ENCODE results near the gene TUSC2. TPM values are rescaled to one million over a fixed set of nuclear protein-coding genes. Genes with fewer than 3 reads are reported as not detected.

The TUSC2 gene
- total and polyA plus RNA-seq, 5 donors from 2014 or later = 17.5 to 55.6 (median 45.9) TPM

DNA sequence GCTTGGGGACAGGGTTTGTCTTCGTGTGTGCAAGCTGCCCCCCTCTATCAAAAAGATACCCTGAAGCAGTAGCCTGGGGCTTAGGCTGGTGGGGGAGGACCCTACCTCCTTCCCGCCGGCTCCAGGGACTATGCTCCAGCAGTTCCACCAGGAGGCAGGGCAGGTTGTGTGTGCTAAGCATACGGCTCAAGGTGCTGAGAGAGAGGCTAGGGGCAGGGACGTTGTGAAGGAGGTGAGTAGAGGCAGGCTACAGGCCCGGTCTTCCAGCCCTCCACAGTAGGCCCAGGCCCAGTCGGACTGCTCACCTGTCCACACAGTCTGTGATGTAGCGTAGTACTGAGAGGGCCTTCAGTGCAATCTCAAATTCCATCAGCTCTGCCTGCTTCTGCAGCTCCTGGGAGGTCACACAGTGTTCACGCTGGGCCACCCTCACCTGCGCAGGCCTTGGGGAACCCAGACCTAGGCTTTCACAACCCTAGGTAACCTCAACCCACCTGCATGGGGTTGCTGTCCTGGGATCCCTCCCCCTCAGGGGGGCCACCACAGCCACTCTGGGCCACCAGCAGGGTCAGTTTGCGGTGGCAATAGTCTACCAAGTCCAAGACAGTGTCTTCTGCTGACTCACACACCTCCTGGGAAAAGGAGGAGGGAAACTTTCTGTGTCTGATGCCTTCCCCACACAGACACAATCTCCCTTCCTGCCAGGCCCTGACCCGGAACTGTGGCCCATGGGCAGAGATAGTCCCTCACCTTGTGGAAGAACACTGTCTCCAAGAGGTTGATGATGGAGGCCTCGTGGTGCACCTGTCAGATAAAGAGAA lies 15.0 kb upstream of the TUSC2 start:
- peak overlapping the region in 2 of 4 donors; percentile 92 to 94 for H3K4me3 Mint-ChIP-seq
- H3K9me3 ChIP-seq (ENCODE audit: control insufficient read depth in 2 of 2, low read length in 2 of 2) = no peaks in the 10 kb centered on the region
- H3K27me3 Mint-ChIP-seq = no peaks in the 10 kb centered on the region
- DNase-seq = no peak
- no peak overlapping the region for H3K27ac ChIP-seq (ENCODE audit: insufficient read depth, low read length, poor library complexity, severe bottlenecking)
- H3K36me3 ChIP-seq (ENCODE audit: control insufficient read depth, insufficient read depth, low read length) = peaks cover 4% of the 10 kb centered on the region
- H3K27me3 ChIP-seq (ENCODE audit: control insufficient read depth, insufficient read depth, low read length) = no peaks in the 10 kb centered on the region
- peaks cover 16 to 75% (median 36%) of the 10 kb centered on the region in 4 donors for H3K4me1 Mint-ChIP-seq
- no peak overlapping the region for H3K4me3 ChIP-seq (ENCODE audit: low read depth, low read length)
- H3K4me1 ChIP-seq (ENCODE audit: control insufficient read depth, insufficient read depth, low read length, poor library complexity, severe bottlenecking) = peaks cover 64% of the 10 kb centered on the region
- H3K9me3 Mint-ChIP-seq = peaks cover 0 to 2% (median 0%) of the 10 kb centered on the region in 7 donors
- H3K36me3 Mint-ChIP-seq = peaks cover 3% of the 10 kb centered on the region
- peak overlapping the region in 1 of 3 donors; percentile 89 for H3K27ac Mint-ChIP-seq
- no peak for ATAC-seq (ENCODE audit: low read depth in 2 of 2)

- no peak overlapping the region for H3K4me3 ChIP-seq (ENCODE audit: low read depth, low read length)
- DNase-seq = no peak
- H3K9me3 Mint-ChIP-seq = peaks cover 0 to 3% (median 0%) of the 10 kb centered on the region in 7 donors
- H3K4me1 Mint-ChIP-seq = peaks cover 12 to 73% (median 33%) of the 10 kb centered on the region in 4 donors
- no peaks in the 10 kb centered on the region for H3K27me3 ChIP-seq (ENCODE audit: control insufficient read depth, insufficient read depth, low read length)
- no peaks in the 10 kb centered on the region for H3K36me3 ChIP-seq (ENCODE audit: control insufficient read depth, insufficient read depth, low read length)
- H3K36me3 Mint-ChIP-seq = no peaks in the 10 kb centered on the region
- H3K4me1 ChIP-seq (ENCODE audit: control insufficient read depth, insufficient read depth, low read length, poor library complexity, severe bottlenecking) = peaks cover 66% of the 10 kb centered on the region
- peak overlapping the region in 2 of 3 donors; percentile 82 to 89 for H3K27ac Mint-ChIP-seq
- H3K9me3 ChIP-seq (ENCODE audit: control insufficient read depth in 2 of 2, low read length in 2 of 2) = no peaks in the 10 kb centered on the region
- ATAC-seq (ENCODE audit: low read depth in 2 of 2) = no peak
- H3K4me3 Mint-ChIP-seq = peak overlapping the region; percentile 79 to 94 (median 87)
- peak overlapping the region; percentile 81 for H3K27ac ChIP-seq (ENCODE audit: insufficient read depth, low read length, poor library complexity, severe bottlenecking)
- H3K27me3 Mint-ChIP-seq = no peaks in the 10 kb centered on the region
Observed at GRCh38 chr3:50341996-50342650, 14.1 kb upstream of the TUSC2 start.

GRCh38 chr3:50341537-50341936 lies 13.5 kb upstream of the TUSC2 start:
- Mint-ChIP-seq H3K36me3 (no peaks in the 10 kb centered on the region), H3K4me1 (peaks cover 14 to 70% (median 33%) of the 10 kb centered on the region in 4 donors), H3K9me3 (peaks cover 0 to 3% (median 0%) of the 10 kb centered on the region in 7 donors), H3K27me3 (no peaks in the 10 kb centered on the region), H3K4me3 (peak overlapping the region; percentile 82 to 97 (median 90)), H3K27ac (peak overlapping the region; percentile 83 to 93 (median 86))
- DNase-seq (no peak), ATAC-seq (ENCODE audit: low read depth in 2 of 2) (no peak)
- H3K27ac ChIP-seq (ENCODE audit: insufficient read depth, low read length, poor library complexity, severe bottlenecking) = peak overlapping the region; percentile 81
- no peaks in the 10 kb centered on the region for H3K27me3 ChIP-seq (ENCODE audit: control insufficient read depth, insufficient read depth, low read length)
- H3K4me3 ChIP-seq (ENCODE audit: low read depth, low read length) = no peak overlapping the region
- no peaks in the 10 kb centered on the region for H3K36me3 ChIP-seq (ENCODE audit: control insufficient read depth, insufficient read depth, low read length)
- no peaks in the 10 kb centered on the region for H3K9me3 ChIP-seq (ENCODE audit: control insufficient read depth in 2 of 2, low read length in 2 of 2)
- peaks cover 65% of the 10 kb centered on the region for H3K4me1 ChIP-seq (ENCODE audit: control insufficient read depth, insufficient read depth, low read length, poor library complexity, severe bottlenecking)

DNA sequence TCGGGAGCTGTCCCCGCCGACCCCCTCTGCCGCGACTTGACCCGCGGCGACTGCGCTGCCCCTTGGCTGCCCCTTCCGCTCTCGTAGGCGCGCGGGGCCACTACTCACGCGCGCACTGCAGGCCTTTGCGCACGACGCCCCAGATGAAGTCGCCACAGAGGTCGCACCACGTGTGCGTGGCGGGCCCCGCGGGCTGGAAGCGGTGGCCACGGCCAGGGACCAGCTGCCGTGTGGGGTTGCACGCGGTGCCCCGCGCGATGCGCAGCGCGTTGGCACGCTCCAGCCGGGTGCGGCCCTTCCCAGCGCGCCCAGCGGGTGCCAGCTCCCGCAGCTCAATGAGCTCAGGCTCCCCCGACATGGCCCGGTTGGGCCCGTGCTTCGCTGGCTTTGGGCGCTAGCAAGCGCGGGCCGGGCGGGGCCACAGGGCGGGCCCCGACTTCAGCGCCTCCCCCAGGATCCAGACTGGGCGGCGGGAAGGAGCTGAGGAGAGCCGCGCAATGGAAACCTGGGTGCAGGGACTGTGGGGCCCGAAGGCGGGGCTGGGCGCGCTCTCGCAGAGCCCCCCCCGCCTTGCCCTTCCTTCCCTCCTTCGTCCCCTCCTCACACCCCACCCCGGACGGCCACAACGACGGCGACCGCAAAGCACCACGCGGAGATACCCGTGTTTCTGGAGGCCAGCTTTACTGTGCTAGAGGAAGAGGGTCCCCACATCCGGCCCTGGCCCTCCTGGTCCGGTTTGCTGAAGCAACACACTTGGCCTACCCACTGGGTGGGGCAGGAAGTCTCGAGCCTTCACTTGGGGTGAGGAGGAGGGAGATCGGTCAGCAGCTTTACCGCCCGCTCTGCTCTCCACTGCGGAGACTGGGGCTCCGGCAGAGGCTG lies 12.7 kb upstream of the TUSC2 start, which contains the start of gene RASSF1:
TSS of gene RASSF1 (minus strand) at position 389 of the 882 bp plus-strand sequence. CDS start at position 358, 31 bp downstream.
- H3K4me1 Mint-ChIP-seq = peaks cover 20 to 70% (median 37%) of the 10 kb centered on the region in 4 donors
- peak within 1 kb of the TSS; percentile 90 to 97 (median 94) for H3K4me3 Mint-ChIP-seq
- peak in 1 of 2 donors; percentile 9 for ATAC-seq (ENCODE audit: low read depth in 2 of 2)

GRCh38 chr3:50340147-50340447 lies 12.1 kb upstream of the TUSC2 start:
- H3K4me1 ChIP-seq (ENCODE audit: control insufficient read depth, insufficient read depth, low read length, poor library complexity, severe bottlenecking) = peaks cover 67% of the 10 kb centered on the region
- H3K27me3 Mint-ChIP-seq = no peaks in the 10 kb centered on the region
- peaks cover 20 to 73% (median 39%) of the 10 kb centered on the region in 4 donors for H3K4me1 Mint-ChIP-seq
- ATAC-seq (ENCODE audit: low read depth in 2 of 2) = no peak
- H3K4me3 Mint-ChIP-seq = peak overlapping the region; percentile 90 to 97 (median 94)
- peak overlapping the region; percentile 83 for H3K4me3 ChIP-seq (ENCODE audit: low read depth, low read length)
- no peak for DNase-seq
- H3K9me3 ChIP-seq (ENCODE audit: control insufficient read depth in 2 of 2, low read length in 2 of 2) = no peaks in the 10 kb centered on the region
- peak overlapping the region; percentile 81 for H3K27ac ChIP-seq (ENCODE audit: insufficient read depth, low read length, poor library complexity, severe bottlenecking)
- no peaks in the 10 kb centered on the region for H3K27me3 ChIP-seq (ENCODE audit: control insufficient read depth, insufficient read depth, low read length)
- no peaks in the 10 kb centered on the region for H3K36me3 Mint-ChIP-seq
- peak overlapping the region; percentile 90 to 98 (median 93) for H3K27ac Mint-ChIP-seq
- peaks cover 0 to 3% (median 0%) of the 10 kb centered on the region in 7 donors for H3K9me3 Mint-ChIP-seq
- H3K36me3 ChIP-seq (ENCODE audit: control insufficient read depth, insufficient read depth, low read length) = no peaks in the 10 kb centered on the region

More for the DNA sequence above, 12.7 kb upstream of the TUSC2 start, which contains the start of gene RASSF1:
- H3K27me3 Mint-ChIP-seq = no peaks in the 10 kb centered on the region
- peak; percentile 50 to 91 (median 62) for DNase-seq
- H3K4me3 ChIP-seq (ENCODE audit: low read depth, low read length) = peak within 1 kb of the TSS; percentile 83
- H3K36me3 ChIP-seq (ENCODE audit: control insufficient read depth, insufficient read depth, low read length) = no peaks in the 10 kb centered on the region
- no peaks in the 10 kb centered on the region for H3K27me3 ChIP-seq (ENCODE audit: control insufficient read depth, insufficient read depth, low read length)
- peak within 1 kb of the TSS; percentile 81 for H3K27ac ChIP-seq (ENCODE audit: insufficient read depth, low read length, poor library complexity, severe bottlenecking)
- no peaks in the 10 kb centered on the region for H3K36me3 Mint-ChIP-seq
- H3K9me3 ChIP-seq (ENCODE audit: control insufficient read depth in 2 of 2, low read length in 2 of 2) = no peaks in the 10 kb centered on the region
- H3K9me3 Mint-ChIP-seq = peaks cover 0 to 3% (median 0%) of the 10 kb centered on the region in 7 donors
- peaks cover 69% of the 10 kb centered on the region for H3K4me1 ChIP-seq (ENCODE audit: control insufficient read depth, insufficient read depth, low read length, poor library complexity, severe bottlenecking)
- peak within 1 kb of the TSS; percentile 93 to 98 (median 93) for H3K27ac Mint-ChIP-seq

DNA sequence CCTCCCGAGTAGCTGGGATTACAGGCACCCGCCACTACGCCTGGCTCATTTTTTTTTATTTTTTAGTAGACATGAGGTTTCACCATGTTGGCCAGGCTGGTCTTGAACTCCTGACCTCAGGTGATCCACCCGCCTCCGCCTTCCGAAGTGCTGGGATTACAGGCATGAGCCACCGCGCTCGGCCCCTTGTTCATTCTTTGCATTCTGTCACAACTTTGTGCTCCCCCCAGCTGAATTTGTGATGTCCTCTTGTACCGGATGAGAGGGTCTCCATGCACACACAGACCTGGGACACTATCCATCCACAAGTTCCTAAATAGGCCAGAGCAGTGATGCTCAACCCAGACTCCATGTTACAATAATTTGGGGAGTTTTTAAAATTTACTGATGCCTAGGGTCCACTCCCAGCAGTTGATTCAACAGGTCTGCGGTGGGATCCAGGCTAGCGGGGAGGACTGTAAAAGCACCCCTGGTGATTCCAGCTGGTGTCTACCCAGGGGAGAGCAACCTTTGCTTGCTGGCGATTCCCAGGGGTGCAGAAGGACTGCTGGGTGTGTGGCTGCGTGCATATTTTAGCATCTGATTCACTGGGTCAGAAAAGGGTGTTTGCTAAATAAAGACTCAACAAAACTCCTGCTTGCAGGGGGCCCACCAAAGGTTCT lies 11.6 kb upstream of the TUSC2 start:
- H3K4me3 ChIP-seq (ENCODE audit: low read depth, low read length) = peak overlapping the region; percentile 83
- Mint-ChIP-seq H3K4me1 (peaks cover 20 to 72% (median 40%) of the 10 kb centered on the region in 4 donors), H3K9me3 (peaks cover 0 to 3% (median 0%) of the 10 kb centered on the region in 7 donors), H3K4me3 (peak overlapping the region; percentile 90 to 97 (median 94)), H3K27ac (peak overlapping the region; percentile 90 to 98 (median 93)), H3K36me3 (no peaks in the 10 kb centered on the region), H3K27me3 (no peaks in the 10 kb centered on the region)
- H3K27ac ChIP-seq (ENCODE audit: insufficient read depth, low read length, poor library complexity, severe bottlenecking) = peak overlapping the region; percentile 81
- peaks cover 67% of the 10 kb centered on the region for H3K4me1 ChIP-seq (ENCODE audit: control insufficient read depth, insufficient read depth, low read length, poor library complexity, severe bottlenecking)
- DNase-seq = no peak
- H3K9me3 ChIP-seq (ENCODE audit: control insufficient read depth in 2 of 2, low read length in 2 of 2) = no peaks in the 10 kb centered on the region
- ATAC-seq (ENCODE audit: low read depth in 2 of 2) = no peak
- no peaks in the 10 kb centered on the region for H3K36me3 ChIP-seq (ENCODE audit: control insufficient read depth, insufficient read depth, low read length)
- H3K27me3 ChIP-seq (ENCODE audit: control insufficient read depth, insufficient read depth, low read length) = no peaks in the 10 kb centered on the region

Data from CD4-positive, CD25-positive, alpha-beta regulatory T cell (primary cell).